ENCODE data around the gene PRICKLE2.

Gene PRICKLE2

GRCh38 chr3:64054488-64054887 lies 170.8 kb downstream of the PRICKLE2 start:
- Histone ChIP-seq H3K4me3 (ENCODE audit: low read length) (no peak overlapping the region), H3K9me3 (ENCODE audit: control insufficient read depth, low read depth, low read length) (no peaks in the 10 kb centered on the region), H3K27me3 (ENCODE audit: control insufficient read depth, insufficient read depth, low read length) (no peaks in the 10 kb centered on the region), H3K36me3 (ENCODE audit: control insufficient read depth, low read depth, low read length) (no peaks in the 10 kb centered on the region), H3K9ac (ENCODE audit: low read length) (no peak overlapping the region), H3K4me1 (ENCODE audit: control insufficient read depth, low read depth, low read length) (peaks cover 12% of the 10 kb centered on the region), H3K27ac (ENCODE audit: low read length) (no peak overlapping the region)

GRCh38 chr3:64053581-64053980 lies 171.7 kb downstream of the PRICKLE2 start:
- Histone ChIP-seq H3K9ac (ENCODE audit: low read length) (no peak overlapping the region), H3K4me1 (ENCODE audit: control insufficient read depth, low read depth, low read length) (peaks cover 21% of the 10 kb centered on the region), H3K36me3 (ENCODE audit: control insufficient read depth, low read depth, low read length) (no peaks in the 10 kb centered on the region), H3K27ac (ENCODE audit: low read length) (no peak overlapping the region), H3K27me3 (ENCODE audit: control insufficient read depth, insufficient read depth, low read length) (no peaks in the 10 kb centered on the region), H3K4me3 (ENCODE audit: low read length) (no peak overlapping the region), H3K9me3 (ENCODE audit: control insufficient read depth, low read depth, low read length) (no peaks in the 10 kb centered on the region)

- Histone ChIP-seq H3K9me3 (ENCODE audit: control insufficient read depth, low read depth, low read length) (no peaks in the 10 kb centered on the region), H3K4me1 (ENCODE audit: control insufficient read depth, low read depth, low read length) (peaks cover 26% of the 10 kb centered on the region)
Observed at GRCh38 chr3:64053117-64053516, 172.1 kb downstream of the PRICKLE2 start.

GRCh38 chr3:64049832-64050231 lies 175.4 kb downstream of the PRICKLE2 start:
- H3K9ac ChIP-seq (ENCODE audit: low read length), result no peak overlapping the region
- peaks cover 31% of the 10 kb centered on the region for H3K4me1 ChIP-seq (ENCODE audit: control insufficient read depth, low read depth, low read length)
- H3K36me3 ChIP-seq (ENCODE audit: control insufficient read depth, low read depth, low read length), result no peaks in the 10 kb centered on the region
- no peak overlapping the region for H3K27ac ChIP-seq (ENCODE audit: low read length)
- no peak overlapping the region for H3K4me3 ChIP-seq (ENCODE audit: low read length)
- H3K27me3 ChIP-seq (ENCODE audit: control insufficient read depth, insufficient read depth, low read length), result no peaks in the 10 kb centered on the region
- H3K9me3 ChIP-seq (ENCODE audit: control insufficient read depth, low read depth, low read length), result no peaks in the 10 kb centered on the region

More at GRCh38 chr3:64053117-64053516, 172.1 kb downstream of the PRICKLE2 start:
- H3K27me3 ChIP-seq (ENCODE audit: control insufficient read depth, insufficient read depth, low read length), result no peaks in the 10 kb centered on the region
- no peaks in the 10 kb centered on the region for H3K36me3 ChIP-seq (ENCODE audit: control insufficient read depth, low read depth, low read length)
- no peak overlapping the region for H3K27ac ChIP-seq (ENCODE audit: low read length)
- H3K4me3 ChIP-seq (ENCODE audit: low read length), result no peak overlapping the region
- no peak overlapping the region for H3K9ac ChIP-seq (ENCODE audit: low read length)

GRCh38 chr3:64049136-64049535 lies 176.1 kb downstream of the PRICKLE2 start:
- no peak overlapping the region for H3K4me3 ChIP-seq (ENCODE audit: low read length)
- no peaks in the 10 kb centered on the region for H3K27me3 ChIP-seq (ENCODE audit: control insufficient read depth, insufficient read depth, low read length)
- peaks cover 31% of the 10 kb centered on the region for H3K4me1 ChIP-seq (ENCODE audit: control insufficient read depth, low read depth, low read length)
- no peaks in the 10 kb centered on the region for H3K9me3 ChIP-seq (ENCODE audit: control insufficient read depth, low read depth, low read length)
- no peaks in the 10 kb centered on the region for H3K36me3 ChIP-seq (ENCODE audit: control insufficient read depth, low read depth, low read length)
- no peak overlapping the region for H3K27ac ChIP-seq (ENCODE audit: low read length)
- no peak overlapping the region for H3K9ac ChIP-seq (ENCODE audit: low read length)

- H3K9ac ChIP-seq (ENCODE audit: low read length), result no peak overlapping the region
Observed at GRCh38 chr3:64048631-64049061, 176.6 kb downstream of the PRICKLE2 start.

GRCh38 chr3:64047787-64048186 lies 177.5 kb downstream of the PRICKLE2 start:
- Histone ChIP-seq H3K36me3 (ENCODE audit: control insufficient read depth, low read depth, low read length) (no peaks in the 10 kb centered on the region), H3K9ac (ENCODE audit: low read length) (no peak overlapping the region), H3K27ac (ENCODE audit: low read length) (no peak overlapping the region), H3K27me3 (ENCODE audit: control insufficient read depth, insufficient read depth, low read length) (no peaks in the 10 kb centered on the region), H3K9me3 (ENCODE audit: control insufficient read depth, low read depth, low read length) (no peaks in the 10 kb centered on the region), H3K4me1 (ENCODE audit: control insufficient read depth, low read depth, low read length) (peaks cover 25% of the 10 kb centered on the region), H3K4me3 (ENCODE audit: low read length) (no peak overlapping the region)

More at GRCh38 chr3:64048631-64049061, 176.6 kb downstream of the PRICKLE2 start:
- Histone ChIP-seq H3K36me3 (ENCODE audit: control insufficient read depth, low read depth, low read length) (no peaks in the 10 kb centered on the region), H3K27me3 (ENCODE audit: control insufficient read depth, insufficient read depth, low read length) (no peaks in the 10 kb centered on the region), H3K4me1 (ENCODE audit: control insufficient read depth, low read depth, low read length) (peaks cover 27% of the 10 kb centered on the region), H3K4me3 (ENCODE audit: low read length) (no peak overlapping the region), H3K27ac (ENCODE audit: low read length) (no peak overlapping the region), H3K9me3 (ENCODE audit: control insufficient read depth, low read depth, low read length) (no peaks in the 10 kb centered on the region)

GRCh38 chr3:64046996-64047594 lies 178.2 kb downstream of the PRICKLE2 start:
- Histone ChIP-seq H3K4me1 (ENCODE audit: control insufficient read depth, low read depth, low read length) (peaks cover 25% of the 10 kb centered on the region), H3K9me3 (ENCODE audit: control insufficient read depth, low read depth, low read length) (no peaks in the 10 kb centered on the region), H3K27ac (ENCODE audit: low read length) (no peak overlapping the region), H3K36me3 (ENCODE audit: control insufficient read depth, low read depth, low read length) (no peaks in the 10 kb centered on the region), H3K27me3 (ENCODE audit: control insufficient read depth, insufficient read depth, low read length) (no peaks in the 10 kb centered on the region), H3K9ac (ENCODE audit: low read length) (no peak overlapping the region), H3K4me3 (ENCODE audit: low read length) (no peak overlapping the region)

GRCh38 chr3:64046592-64046991 lies 178.7 kb downstream of the PRICKLE2 start:
- H3K27me3 ChIP-seq (ENCODE audit: control insufficient read depth, insufficient read depth, low read length), result no peaks in the 10 kb centered on the region
- H3K9ac ChIP-seq (ENCODE audit: low read length), result no peak overlapping the region
- H3K4me3 ChIP-seq (ENCODE audit: low read length), result no peak overlapping the region
- no peak overlapping the region for H3K27ac ChIP-seq (ENCODE audit: low read length)
- peaks cover 25% of the 10 kb centered on the region for H3K4me1 ChIP-seq (ENCODE audit: control insufficient read depth, low read depth, low read length)
- H3K9me3 ChIP-seq (ENCODE audit: control insufficient read depth, low read depth, low read length), result no peaks in the 10 kb centered on the region
- no peaks in the 10 kb centered on the region for H3K36me3 ChIP-seq (ENCODE audit: control insufficient read depth, low read depth, low read length)

GRCh38 chr3:64042952-64043351 lies 182.3 kb downstream of the PRICKLE2 start:
- H3K4me1 ChIP-seq (ENCODE audit: control insufficient read depth, low read depth, low read length), result peaks cover 3% of the 10 kb centered on the region
- no peak overlapping the region for H3K27ac ChIP-seq (ENCODE audit: low read length)
- H3K4me3 ChIP-seq (ENCODE audit: low read length), result no peak overlapping the region
- H3K9me3 ChIP-seq (ENCODE audit: control insufficient read depth, low read depth, low read length), result no peaks in the 10 kb centered on the region
- no peaks in the 10 kb centered on the region for H3K27me3 ChIP-seq (ENCODE audit: control insufficient read depth, insufficient read depth, low read length)
- no peak overlapping the region for H3K9ac ChIP-seq (ENCODE audit: low read length)
- no peaks in the 10 kb centered on the region for H3K36me3 ChIP-seq (ENCODE audit: control insufficient read depth, low read depth, low read length)
